Effector CD4-positive, alpha-beta T cell (primary cell): ENCODE results near the gene CTIF.

Experiments used
- DNase-seq: peaks from one replicate; pipeline ENCODE4 v3.0.0-alpha.2; 2020

Gene CTIF

GRCh38 chr18:48736321-48737260, 197.8 kb downstream of the CTIF start:
- DNase-seq, result no peak

- DNase-seq, result no peak
These were observed 200.6 kb downstream of the CTIF start for GRCh38 chr18:48739266-48740067.

GRCh38 chr18:48740068-48740440, 201.2 kb downstream of the CTIF start:
- DNase-seq, result no peak

GRCh38 chr18:48740851-48741485, 202.1 kb downstream of the CTIF start:
- DNase-seq, result no peak

GRCh38 chr18:48741866-48742265, 203.0 kb downstream of the CTIF start:
- DNase-seq, result no peak

- DNase-seq, result no peak
These were observed 203.5 kb downstream of the CTIF start for GRCh38 chr18:48742304-48742703.

- DNase-seq, result no peak
These were observed 204.1 kb downstream of the CTIF start for GRCh38 chr18:48742706-48743475.

GRCh38 chr18:48743886-48744285, 205.1 kb downstream of the CTIF start:
- DNase-seq, result no peak

GRCh38 chr18:48745293-48745692, 206.5 kb downstream of the CTIF start:
- DNase-seq, result no peak

- DNase-seq, result no peak
These were observed 210.9 kb downstream of the CTIF start for GRCh38 chr18:48749768-48750167.

GRCh38 chr18:48750485-48751175, 211.8 kb downstream of the CTIF start:
- no peak for DNase-seq

- no peak for DNase-seq
These were observed 213.1 kb downstream of the CTIF start for GRCh38 chr18:48751727-48752468.

GRCh38 chr18:48752478-48752877, 213.6 kb downstream of the CTIF start:
- DNase-seq, result no peak

GRCh38 chr18:48752928-48753327, 214.1 kb downstream of the CTIF start:
- no peak for DNase-seq

GRCh38 chr18:48753691-48754090, 214.9 kb downstream of the CTIF start:
- no peak for DNase-seq

- DNase-seq, result no peak
These were observed 215.7 kb downstream of the CTIF start for GRCh38 chr18:48754559-48754958.

GRCh38 chr18:48754993-48755473, 216.2 kb downstream of the CTIF start:
- no peak for DNase-seq

GRCh38 chr18:48756511-48757226, 217.8 kb downstream of the CTIF start:
- DNase-seq, result no peak

- no peak for DNase-seq
These were observed 218.5 kb downstream of the CTIF start for GRCh38 chr18:48757367-48757766.

GRCh38 chr18:48757906-48758305, 219.1 kb downstream of the CTIF start:
- no peak for DNase-seq
